ENCODE data around the gene RAB11FIP2. TPM values are rescaled to one million over a fixed set of nuclear protein-coding genes. Genes with fewer than 3 reads are reported as not detected.

Gene RAB11FIP2
- total RNA-seq, 3 donors from 2014 or later = 26.5 to 36.4 (median 26.7) TPM

GRCh38 chr10:118007773-118008172, 39.0 kb downstream of the RAB11FIP2 start:
- Histone ChIP-seq H3K4me1 (no peaks in the 10 kb centered on the region), H3K36me3 (no peaks in the 10 kb centered on the region), H3K4me3 (no peak overlapping the region), H3K27ac (no peak overlapping the region), H3K27me3 (no peaks in the 10 kb centered on the region), H3K9me3 (no peaks in the 10 kb centered on the region)
- no peak for DNase-seq (ENCODE audit: low spot score in 2 of 2)
- intact Hi-C loops (cut with DNase I; ENCODE audit: low total_unique reads) = no loop called here
- no peak for TF ChIP-seq POLR2A (IDR thresholded peaks at IDR 0.05)
- no peak for TF ChIP-seq POLR2AphosphoS5 (IDR thresholded peaks at IDR 0.05)
- TF ChIP-seq CTCF (IDR thresholded peaks at IDR 0.05) = no peak

GRCh38 chr10:118003126-118003525, 43.6 kb downstream of the RAB11FIP2 start:
- TF ChIP-seq CTCF (IDR thresholded peaks at IDR 0.05) = no peak
- no peak for TF ChIP-seq POLR2AphosphoS5 (IDR thresholded peaks at IDR 0.05)
- no peak for TF ChIP-seq POLR2A (IDR thresholded peaks at IDR 0.05)
- no peak overlapping the region for H3K4me3 ChIP-seq
- H3K9me3 ChIP-seq = no peaks in the 10 kb centered on the region
- H3K27me3 ChIP-seq = no peaks in the 10 kb centered on the region
- DNase-seq (ENCODE audit: low spot score in 2 of 2) = no peak
- H3K36me3 ChIP-seq = no peaks in the 10 kb centered on the region
- intact Hi-C loops (cut with DNase I; ENCODE audit: low total_unique reads) = no loop called here
- no peaks in the 10 kb centered on the region for H3K4me1 ChIP-seq
- H3K27ac ChIP-seq = no peak overlapping the region

- intact Hi-C loops (cut with DNase I; ENCODE audit: low total_unique reads) = no loop called here
- Histone ChIP-seq H3K36me3 (no peaks in the 10 kb centered on the region), H3K4me3 (no peak overlapping the region), H3K27ac (no peak overlapping the region), H3K4me1 (no peaks in the 10 kb centered on the region), H3K27me3 (no peaks in the 10 kb centered on the region), H3K9me3 (no peaks in the 10 kb centered on the region)
- TF ChIP-seq CTCF (IDR thresholded peaks at IDR 0.05) (no peak), POLR2A (IDR thresholded peaks at IDR 0.05) (no peak), POLR2AphosphoS5 (IDR thresholded peaks at IDR 0.05) (no peak)
- no peak for DNase-seq (ENCODE audit: low spot score in 2 of 2)
Observed at GRCh38 chr10:118002581-118002980, 44.2 kb downstream of the RAB11FIP2 start.

- intact Hi-C loops (cut with DNase I; ENCODE audit: low total_unique reads) = no loop called here
- Histone ChIP-seq H3K4me1 (no peaks in the 10 kb centered on the region), H3K9me3 (no peaks in the 10 kb centered on the region), H3K4me3 (no peak overlapping the region), H3K27ac (no peak overlapping the region), H3K27me3 (no peaks in the 10 kb centered on the region), H3K36me3 (no peaks in the 10 kb centered on the region)
- TF ChIP-seq POLR2A (IDR thresholded peaks at IDR 0.05) (no peak), POLR2AphosphoS5 (IDR thresholded peaks at IDR 0.05) (no peak), CTCF (IDR thresholded peaks at IDR 0.05) (no peak)
- DNase-seq (ENCODE audit: low spot score in 2 of 2) = no peak
Observed at GRCh38 chr10:117997673-117998072, 49.1 kb downstream of the RAB11FIP2 start.

GRCh38 chr10:117996709-117997108, 50.0 kb downstream of the RAB11FIP2 start:
- intact Hi-C loops (cut with DNase I; ENCODE audit: low total_unique reads) = no loop called here
- Histone ChIP-seq H3K27me3 (no peaks in the 10 kb centered on the region), H3K36me3 (no peaks in the 10 kb centered on the region), H3K9me3 (no peaks in the 10 kb centered on the region), H3K4me3 (no peak overlapping the region), H3K27ac (no peak overlapping the region), H3K4me1 (no peaks in the 10 kb centered on the region)
- TF ChIP-seq CTCF (IDR thresholded peaks at IDR 0.05) (no peak), POLR2AphosphoS5 (IDR thresholded peaks at IDR 0.05) (no peak), POLR2A (IDR thresholded peaks at IDR 0.05) (no peak)
- no peak for DNase-seq (ENCODE audit: low spot score in 2 of 2)

Data from breast epithelium (tissue), 4 donors.